ENCODE measurements around the gene APOB.

GRCh38 chr2:21078296-21078695 is 34.4 kb upstream of the APOB start:
- TF ChIP-seq POLR2A (IDR thresholded peaks at IDR 0.05), result no peak
- TF ChIP-seq CTCF (IDR thresholded peaks at IDR 0.05), result no peak

Data from esophagus squamous epithelium (tissue), 4 donors.